ENCODE results near the gene CDKN2AIPNL.

- TF ChIP-seq POLR2AphosphoS5 (IDR thresholded peaks at IDR 0.05) = no peak
- TF ChIP-seq CTCF (IDR thresholded peaks at IDR 0.05) = no peak
- TF ChIP-seq POLR2A (IDR thresholded peaks at IDR 0.05; ENCODE audit: low read depth) = no peak
- TF ChIP-seq EP300 (IDR thresholded peaks at IDR 0.05) = no peak
Observed at GRCh38 chr5:134380346-134380745, 31.3 kb downstream of the CDKN2AIPNL start.
